GM12872 (cell line): ENCODE results near the gene FTSJ1.

Experiments used
- CTCF ChIP-seq: IDR thresholded peaks from 3 replicates; pipeline ENCODE4 v1.5.1; 2011; ENCODE audit warnings: low read depth, mild to moderate bottlenecking, low read length, moderate library complexity; ENCODE audit not compliant: insufficient read depth

FTSJ1 gene

DNA sequence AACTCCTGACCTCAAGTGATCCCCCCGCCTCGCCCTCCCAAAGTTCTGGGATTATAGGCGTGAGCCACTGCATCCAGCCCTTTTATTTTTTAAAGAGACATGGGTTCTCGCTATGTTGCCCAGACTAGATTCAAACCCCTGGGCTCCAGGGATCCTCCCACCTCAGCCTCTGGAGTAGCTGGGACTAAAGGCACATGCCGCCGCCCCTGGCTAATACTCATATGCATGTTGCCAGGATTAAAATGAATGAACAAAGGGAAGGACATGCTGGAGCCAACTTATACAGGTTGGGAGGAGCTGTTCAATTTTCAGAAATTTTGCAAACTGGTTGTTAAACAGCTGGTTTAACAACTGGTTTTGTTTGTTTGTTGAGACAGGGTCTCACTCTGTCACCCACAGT lies 1.4 kb upstream of the FTSJ1 start:
- no peak for TF ChIP-seq CTCF

DNA sequence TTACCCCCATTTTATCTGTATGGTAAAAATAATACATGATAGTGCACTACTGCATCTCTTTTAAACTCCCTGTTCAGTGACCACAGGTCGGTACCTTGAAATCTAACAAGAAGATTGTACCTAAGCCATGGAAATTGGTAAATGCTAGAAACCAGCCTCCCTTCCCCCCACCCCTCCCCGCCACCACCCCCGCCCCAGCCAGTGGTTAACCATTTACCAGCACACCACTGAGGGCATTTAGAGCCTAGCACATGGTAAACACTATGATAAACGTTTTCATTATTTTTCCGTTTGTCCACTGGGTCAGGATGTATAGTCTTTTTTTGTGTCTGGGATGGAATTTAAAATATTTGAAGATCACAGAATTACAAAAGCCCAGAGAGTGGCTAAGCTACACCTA lies 703 bp upstream of the FTSJ1 start:
- TF ChIP-seq CTCF, result no peak

DNA sequence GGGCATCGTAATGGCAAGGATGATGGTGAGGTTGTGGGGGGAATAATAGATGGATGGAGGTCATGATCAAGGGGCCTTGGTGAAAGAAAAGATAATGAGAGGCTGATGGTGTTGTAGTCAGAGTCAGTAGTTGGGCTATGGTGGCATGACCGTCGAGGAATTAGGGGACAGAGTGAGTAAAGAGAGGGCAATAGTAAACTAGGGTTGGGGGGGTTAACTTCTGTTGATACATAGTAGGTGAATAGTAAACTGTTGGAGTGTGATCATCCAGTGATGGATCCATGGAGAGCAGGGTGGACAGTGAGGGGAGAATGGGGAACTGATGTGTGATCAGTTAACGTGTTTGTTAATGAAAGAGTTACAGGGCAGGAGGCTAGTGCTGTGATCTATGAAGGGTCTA lies 920 bp downstream of the FTSJ1 start:
- TF ChIP-seq CTCF, result no peak

DNA sequence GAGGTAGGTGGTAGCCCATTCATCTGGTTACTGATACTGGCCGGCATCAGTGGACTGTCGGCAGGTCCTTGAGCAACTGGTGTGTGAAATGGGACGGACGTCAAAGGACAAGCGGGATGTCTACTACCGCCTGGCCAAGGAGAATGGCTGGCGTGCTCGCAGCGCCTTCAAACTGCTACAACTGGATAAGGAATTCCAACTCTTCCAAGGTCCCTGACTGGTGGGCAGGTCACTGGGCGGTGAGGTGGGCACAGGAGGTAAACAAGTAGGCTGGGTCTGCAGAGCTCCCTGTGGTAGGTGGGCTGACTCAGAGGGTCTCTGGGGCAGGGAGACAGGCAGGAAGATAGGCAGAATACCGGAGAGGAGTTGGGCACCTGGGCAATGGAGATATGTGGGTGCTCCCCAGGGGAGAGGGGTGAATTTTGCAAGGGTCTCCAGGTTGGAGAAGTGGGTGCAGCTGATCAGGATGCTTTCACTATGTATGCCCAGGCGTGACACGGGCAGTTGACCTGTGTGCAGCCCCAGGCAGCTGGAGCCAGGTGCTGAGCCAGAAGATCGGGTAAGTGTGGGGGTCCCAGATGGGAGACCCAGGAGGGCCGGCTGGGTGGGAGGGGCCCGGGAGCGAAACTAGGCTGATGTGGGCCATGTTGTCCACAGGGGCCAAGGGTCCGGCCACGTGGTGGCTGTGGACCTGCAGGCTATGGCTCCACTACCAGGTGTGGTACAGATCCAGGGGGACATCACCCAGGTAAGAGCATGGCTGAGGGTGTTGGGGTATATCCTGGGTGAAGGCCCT lies 2.2 kb downstream of the FTSJ1 start:
- TF ChIP-seq CTCF, result no peak

- no peak for TF ChIP-seq CTCF
Measured at GRCh38 chrX:48478806-48479205, 2.8 kb downstream of the FTSJ1 start.

GRCh38 chrX:48480142-48480541 lies 4.1 kb downstream of the FTSJ1 start:
- TF ChIP-seq CTCF, result no peak

GRCh38 chrX:48480583-48480982 lies 4.6 kb downstream of the FTSJ1 start:
- TF ChIP-seq CTCF, result no peak

DNA sequence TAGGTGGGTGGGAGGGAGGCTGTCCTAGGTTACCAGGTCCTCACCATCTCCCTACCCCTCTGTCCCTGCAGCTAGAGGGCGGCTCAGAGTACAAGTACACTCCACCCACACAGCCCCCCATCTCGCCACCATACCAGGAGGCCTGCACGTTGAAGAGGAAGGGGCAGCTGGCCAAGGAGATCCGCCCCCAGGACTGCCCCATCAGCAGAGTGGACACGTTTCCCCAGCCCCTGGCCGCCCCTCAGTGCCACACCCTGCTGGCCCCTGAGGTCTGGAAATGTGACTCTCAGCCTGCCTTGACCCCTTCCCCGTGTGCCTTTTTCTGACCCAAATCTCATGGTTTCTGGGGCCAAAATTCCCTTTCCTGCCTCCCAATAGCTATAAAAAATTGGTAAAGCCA lies 6.5 kb downstream of the FTSJ1 start:
- no peak for TF ChIP-seq CTCF
